HEK293 (cell line): ENCODE results near the gene DYNLT3.

Experiments
- CTCF ChIA-PET: fragments of 350-600 bp; formaldehyde crosslinking; extraction: SDS; loops from one replicate; lab custom pipeline; 2021; ENCODE audit warnings: antibody characterized with exemption; lab: Yijun Ruan, JAX
- POLR2A ChIA-PET: fragments of 300-600 bp; formaldehyde crosslinking; extraction: SDS; loops from one replicate; lab custom pipeline; 2020; ENCODE audit warnings: antibody characterized with exemption, inconsistent platforms; lab: Yijun Ruan, JAX
- H3K27ac ChIP-seq: fragments of 200-500 bp; sonication (Bioruptor generic); 2 replicates; pipeline ENCODE4 v1.5.1; 2014; ENCODE audit warnings: low read depth, low read length, control low read depth, inconsistent platforms; ENCODE audit errors: extremely low read depth
- H3K36me3 ChIP-seq, 2 experiments: fragments of 200-500 bp in 1 of 2; sonication (Bioruptor generic) in 1 of 2; 1 replicate in 1 of 2; 2 replicates in 1 of 2; pipeline ENCODE4 v1.5.1; 2014 to 2017; ENCODE audit warnings: inconsistent platforms in 2 of 2, low read length in 2 of 2; ENCODE audit not compliant: control insufficient read depth in 2 of 2, insufficient read depth in 1 of 2
- H3K4me1 ChIP-seq: fragments of 200-500 bp; sonication (Bioruptor generic); 2 replicates; pipeline ENCODE4 v1.5.1; 2014; ENCODE audit warnings: mild to moderate bottlenecking, low read length, inconsistent platforms; ENCODE audit not compliant: control insufficient read depth, insufficient read depth
- H3K4me3 ChIP-seq: 2 replicates; pipeline ENCODE4 v1.5.1; 2011; ENCODE audit warnings: low read depth, mild to moderate bottlenecking, control low read depth, low read length, moderate library complexity
- H3K9me3 ChIP-seq: fragments of 200-500 bp; sonication (Bioruptor generic); 2 replicates; pipeline ENCODE4 v1.5.1; 2014; ENCODE audit warnings: low read depth, low read length, inconsistent platforms; ENCODE audit not compliant: control insufficient read depth, insufficient read depth
- BCL11B ChIP-seq: fragments of 450-650 bp; formaldehyde crosslinking; IDR thresholded peaks from 2 replicates; pipeline ENCODE4 v1.5.1; 2016; ENCODE audit warnings: low read depth, missing biosample characterization, missing genetic modification characterization
- PRDM1 ChIP-seq: fragments of 450-650 bp; formaldehyde crosslinking; IDR thresholded peaks from 2 replicates; pipeline ENCODE4; 2016; ENCODE audit warnings: missing biosample characterization, missing genetic modification characterization
- PRDM10 ChIP-seq: fragments of 450-650 bp; formaldehyde crosslinking; IDR thresholded peaks from 2 replicates; pipeline ENCODE4 v1.5.1; 2016; ENCODE audit warnings: missing biosample characterization, missing genetic modification characterization
- REST ChIP-seq: fragments of 450-650 bp; formaldehyde crosslinking; IDR thresholded peaks from 2 replicates; pipeline ENCODE4 v1.5.1; 2016; ENCODE audit warnings: missing biosample characterization, missing genetic modification characterization
- SCRT1 ChIP-seq: fragments of 450-650 bp; formaldehyde crosslinking; IDR thresholded peaks from 2 replicates; pipeline ENCODE4 v1.5.1; 2016; ENCODE audit warnings: missing biosample characterization, missing genetic modification characterization, borderline replicate concordance
- WT1 ChIP-seq: fragments of 450-650 bp; formaldehyde crosslinking; IDR thresholded peaks from 2 replicates; pipeline ENCODE4 v1.5.1; 2016; ENCODE audit warnings: missing biosample characterization, missing genetic modification characterization
- ZFP37 ChIP-seq: fragments of 450-650 bp; formaldehyde crosslinking; IDR thresholded peaks from 2 replicates; pipeline ENCODE4 v1.5.1; 2016; ENCODE audit warnings: missing biosample characterization, missing genetic modification characterization
- ZNF19 ChIP-seq: fragments of 450-650 bp; formaldehyde crosslinking; IDR thresholded peaks from 2 replicates; pipeline ENCODE4; 2016; ENCODE audit warnings: missing biosample characterization, missing genetic modification characterization, low read depth
- ZNF202 ChIP-seq: fragments of 450-650 bp; formaldehyde crosslinking; IDR thresholded peaks from 2 replicates; pipeline ENCODE4 v1.5.1; 2016; ENCODE audit warnings: missing biosample characterization, missing genetic modification characterization, borderline replicate concordance
- ZNF558 ChIP-seq: fragments of 450-650 bp; formaldehyde crosslinking; IDR thresholded peaks from 2 replicates; pipeline ENCODE4 v1.5.1; 2016; ENCODE audit warnings: missing biosample characterization, missing genetic modification characterization
- ZNF626 ChIP-seq: fragments of 450-650 bp; sonication (Bioruptor Pico); formaldehyde crosslinking; IDR thresholded peaks from 2 replicates; pipeline ENCODE4 v1.5.1; 2018; ENCODE audit warnings: missing biosample characterization, missing genetic modification characterization, inconsistent platforms
- ZNF629 ChIP-seq: fragments of 450-650 bp; formaldehyde crosslinking; IDR thresholded peaks from 2 replicates; pipeline ENCODE4 v1.5.1; 2017; ENCODE audit warnings: missing biosample characterization, missing genetic modification characterization
- ZNF692 ChIP-seq: fragments of 450-650 bp; formaldehyde crosslinking; IDR thresholded peaks from 2 replicates; pipeline ENCODE4 v1.5.1; 2016; ENCODE audit warnings: missing biosample characterization, missing genetic modification characterization
- ZNF777 ChIP-seq: fragments of 450-650 bp; formaldehyde crosslinking; IDR thresholded peaks from 2 replicates; pipeline ENCODE4 v1.5.1; 2017; ENCODE audit warnings: missing biosample characterization, missing genetic modification characterization, borderline replicate concordance
- TF ChIP-seq, protein P1 (sequence below): fragments of 450-650 bp; formaldehyde crosslinking; IDR thresholded peaks from 2 replicates; pipeline ENCODE4 v1.5.1; 2017; ENCODE audit warnings: missing biosample characterization, missing genetic modification characterization
- TF ChIP-seq, protein P2 (sequence below): fragments of 450-650 bp; formaldehyde crosslinking; IDR thresholded peaks from 2 replicates; pipeline ENCODE4 v1.5.1; 2017; ENCODE audit warnings: missing biosample characterization, missing genetic modification characterization
- TF ChIP-seq, protein P3 (sequence below): fragments of 450-650 bp; formaldehyde crosslinking; optimal IDR thresholded peaks from 2 replicates; pipeline ENCODE3; 2016; ENCODE audit warnings: missing biosample characterization, mild to moderate bottlenecking, missing genetic modification characterization

Gene DYNLT3

DNA sequence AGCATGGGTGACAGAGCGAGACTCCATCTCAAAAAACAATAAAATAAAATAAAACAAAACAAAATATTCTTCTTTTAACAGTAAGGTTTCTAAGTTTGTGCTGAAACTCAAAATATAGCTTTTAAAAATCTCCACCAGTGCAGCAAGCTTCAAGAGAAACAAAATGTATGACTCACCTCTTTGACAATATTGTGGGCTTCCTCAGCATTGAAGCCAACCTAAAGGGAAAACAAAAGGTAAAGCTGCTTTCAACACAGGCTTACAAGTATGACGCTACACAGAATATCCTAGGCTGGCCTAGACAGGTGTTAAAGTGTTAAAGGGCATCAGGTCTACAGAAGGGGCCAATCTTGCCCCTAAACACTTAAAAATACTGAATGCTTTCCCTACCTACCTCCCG is 1.2 kb downstream of the DYNLT3 start:
- no peak overlapping the region for H3K27ac ChIP-seq
- POLR2A ChIA-PET: interaction anchor here (1.0 kb wide), 1 partner anchor 12 kb away, joined by 7 read pairs; no protein-coding TSS in a partner anchor
- peaks cover 0 to 2% of the 10 kb centered on the region in 2 experiments; a peak in 1 of 3 replicates for H3K36me3 ChIP-seq
- CTCF ChIA-PET: interaction anchor here (1.0 kb wide), 1 partner anchor 21 kb away, joined by 3 read pairs; no protein-coding TSS in a partner anchor
- peak; percentile 60; the same call in 1 of the 2 replicates for TF ChIP-seq PRDM10 (tag by site-specific recombination)
- TF ChIP-seq ZNF692: no peak
- TF ChIP-seq, all 188 proteins: peak for 1
- Histone ChIP-seq H3K9me3 (no peaks in the 10 kb centered on the region), H3K4me3 (no peak overlapping the region), H3K4me1 (no peaks in the 10 kb centered on the region)

GRCh38 chrX:37844622-37845021 is 2.7 kb downstream of the DYNLT3 start:
- no peak overlapping the region for H3K4me3 ChIP-seq
- TF ChIP-seq PRDM1 (tag by site-specific recombination) (peak; percentile 55), BCL11B (no peak)
- ChIA-PET CTCF (no interaction called here), POLR2A (no interaction called here)
- H3K9me3 ChIP-seq: no peaks in the 10 kb centered on the region
- H3K4me1 ChIP-seq: no peaks in the 10 kb centered on the region
- no peak overlapping the region for H3K27ac ChIP-seq
- peaks cover 0 to 7% of the 10 kb centered on the region in 2 experiments; a peak in 1 of 3 replicates for H3K36me3 ChIP-seq

DNA sequence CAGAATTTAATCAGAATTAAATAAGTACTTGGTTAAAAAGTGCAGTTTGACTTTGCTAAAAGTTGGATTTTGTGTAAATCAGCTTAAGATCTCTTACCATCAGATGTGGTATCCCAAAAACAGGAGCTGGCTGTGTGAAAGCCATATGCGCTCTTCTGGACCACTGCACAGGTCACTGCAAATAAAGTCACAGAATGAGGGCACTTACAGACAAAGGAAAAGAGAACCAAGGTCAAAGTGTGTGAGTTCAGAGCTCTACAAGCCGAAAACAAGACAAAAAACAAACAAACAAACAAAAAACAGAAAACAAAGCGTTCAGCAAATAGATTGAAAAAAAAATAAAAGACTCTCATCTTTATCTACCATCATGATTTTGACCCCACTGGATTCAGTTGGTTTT is 6.4 kb downstream of the DYNLT3 start:
- ChIA-PET POLR2A (no interaction called here), CTCF (interaction anchor here (0.7 to 2.9 kb wide), 4 partner anchors 16 to 512 kb away, joined by 3 to 17 read pairs (median 3); partner anchors contain the start of gene OTC)
- Histone ChIP-seq H3K4me3 (no peak overlapping the region), H3K36me3 (peaks cover 3 to 9% of the 10 kb centered on the region in 2 experiments), H3K27ac (no peak overlapping the region), H3K9me3 (no peaks in the 10 kb centered on the region), H3K4me1 (no peaks in the 10 kb centered on the region)
- TF ChIP-seq, protein P1, sequence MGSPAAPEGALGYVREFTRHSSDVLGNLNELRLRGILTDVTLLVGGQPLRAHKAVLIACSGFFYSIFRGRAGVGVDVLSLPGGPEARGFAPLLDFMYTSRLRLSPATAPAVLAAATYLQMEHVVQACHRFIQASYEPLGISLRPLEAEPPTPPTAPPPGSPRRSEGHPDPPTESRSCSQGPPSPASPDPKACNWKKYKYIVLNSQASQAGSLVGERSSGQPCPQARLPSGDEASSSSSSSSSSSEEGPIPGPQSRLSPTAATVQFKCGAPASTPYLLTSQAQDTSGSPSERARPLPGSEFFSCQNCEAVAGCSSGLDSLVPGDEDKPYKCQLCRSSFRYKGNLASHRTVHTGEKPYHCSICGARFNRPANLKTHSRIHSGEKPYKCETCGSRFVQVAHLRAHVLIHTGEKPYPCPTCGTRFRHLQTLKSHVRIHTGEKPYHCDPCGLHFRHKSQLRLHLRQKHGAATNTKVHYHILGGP (tag by site-specific recombination): no peak
- TF ChIP-seq ZNF19 (tag by site-specific recombination) (no peak), ZNF202 (tag by site-specific recombination) (no peak), ZNF777 (tag by site-specific recombination) (no peak), REST (tag by site-specific recombination) (no peak), ZNF626 (no peak), SCRT1 (tag by site-specific recombination) (no peak), ZNF629 (tag by site-specific recombination) (no peak), ZFP37 (tag by site-specific recombination) (no peak), WT1 (tag by site-specific recombination) (no peak), ZNF558 (tag by site-specific recombination) (no peak)
- TF ChIP-seq, protein P2, sequence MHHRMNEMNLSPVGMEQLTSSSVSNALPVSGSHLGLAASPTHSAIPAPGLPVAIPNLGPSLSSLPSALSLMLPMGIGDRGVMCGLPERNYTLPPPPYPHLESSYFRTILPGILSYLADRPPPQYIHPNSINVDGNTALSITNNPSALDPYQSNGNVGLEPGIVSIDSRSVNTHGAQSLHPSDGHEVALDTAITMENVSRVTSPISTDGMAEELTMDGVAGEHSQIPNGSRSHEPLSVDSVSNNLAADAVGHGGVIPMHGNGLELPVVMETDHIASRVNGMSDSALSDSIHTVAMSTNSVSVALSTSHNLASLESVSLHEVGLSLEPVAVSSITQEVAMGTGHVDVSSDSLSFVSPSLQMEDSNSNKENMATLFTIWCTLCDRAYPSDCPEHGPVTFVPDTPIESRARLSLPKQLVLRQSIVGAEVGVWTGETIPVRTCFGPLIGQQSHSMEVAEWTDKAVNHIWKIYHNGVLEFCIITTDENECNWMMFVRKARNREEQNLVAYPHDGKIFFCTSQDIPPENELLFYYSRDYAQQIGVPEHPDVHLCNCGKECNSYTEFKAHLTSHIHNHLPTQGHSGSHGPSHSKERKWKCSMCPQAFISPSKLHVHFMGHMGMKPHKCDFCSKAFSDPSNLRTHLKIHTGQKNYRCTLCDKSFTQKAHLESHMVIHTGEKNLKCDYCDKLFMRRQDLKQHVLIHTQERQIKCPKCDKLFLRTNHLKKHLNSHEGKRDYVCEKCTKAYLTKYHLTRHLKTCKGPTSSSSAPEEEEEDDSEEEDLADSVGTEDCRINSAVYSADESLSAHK (tag by site-specific recombination): no peak
- TF ChIP-seq, protein P3, sequence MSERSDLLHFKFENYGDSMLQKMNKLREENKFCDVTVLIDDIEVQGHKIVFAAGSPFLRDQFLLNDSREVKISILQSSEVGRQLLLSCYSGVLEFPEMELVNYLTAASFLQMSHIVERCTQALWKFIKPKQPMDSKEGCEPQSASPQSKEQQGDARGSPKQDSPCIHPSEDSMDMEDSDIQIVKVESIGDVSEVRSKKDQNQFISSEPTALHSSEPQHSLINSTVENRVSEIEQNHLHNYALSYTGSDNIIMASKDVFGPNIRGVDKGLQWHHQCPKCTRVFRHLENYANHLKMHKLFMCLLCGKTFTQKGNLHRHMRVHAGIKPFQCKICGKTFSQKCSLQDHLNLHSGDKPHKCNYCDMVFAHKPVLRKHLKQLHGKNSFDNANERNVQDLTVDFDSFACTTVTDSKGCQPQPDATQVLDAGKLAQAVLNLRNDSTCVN (tag by site-specific recombination): no peak
